HepG2 (cell line): Measurements from ENCODE around the gene TCERG1L.

Source experiments
- CHCHD3 ChIP-seq: sonication (generic); formaldehyde crosslinking; IDR thresholded peaks from 2 replicates; pipeline ENCODE4 v1.8.0; 2022; ENCODE audit warnings: mild to moderate bottlenecking, missing genetic modification reagents, moderate library complexity
- NR2C2 ChIP-seq: sonication (generic); formaldehyde crosslinking; IDR thresholded peaks from 2 replicates; pipeline ENCODE4 v1.4.0; 2020; ENCODE audit warnings: missing genetic modification reagents, mild to moderate bottlenecking, moderate library complexity, borderline replicate concordance
- RFX3 ChIP-seq: IDR thresholded peaks from 2 replicates; pipeline ENCODE4 v1.6.1; 2016; ENCODE audit warnings: missing biosample characterization, missing genetic modification reagents
- ZNF253 ChIP-seq: sonication (generic); formaldehyde crosslinking; IDR thresholded peaks from 2 replicates; pipeline ENCODE4 v1.8.0; 2022; ENCODE audit warnings: mild to moderate bottlenecking, missing genetic modification reagents, borderline replicate concordance
- TF ChIP-seq, protein P1 (sequence below): fragments of 450-650 bp; IDR thresholded peaks from 2 replicates; pipeline ENCODE4 v1.6.1; 2017

DNA sequence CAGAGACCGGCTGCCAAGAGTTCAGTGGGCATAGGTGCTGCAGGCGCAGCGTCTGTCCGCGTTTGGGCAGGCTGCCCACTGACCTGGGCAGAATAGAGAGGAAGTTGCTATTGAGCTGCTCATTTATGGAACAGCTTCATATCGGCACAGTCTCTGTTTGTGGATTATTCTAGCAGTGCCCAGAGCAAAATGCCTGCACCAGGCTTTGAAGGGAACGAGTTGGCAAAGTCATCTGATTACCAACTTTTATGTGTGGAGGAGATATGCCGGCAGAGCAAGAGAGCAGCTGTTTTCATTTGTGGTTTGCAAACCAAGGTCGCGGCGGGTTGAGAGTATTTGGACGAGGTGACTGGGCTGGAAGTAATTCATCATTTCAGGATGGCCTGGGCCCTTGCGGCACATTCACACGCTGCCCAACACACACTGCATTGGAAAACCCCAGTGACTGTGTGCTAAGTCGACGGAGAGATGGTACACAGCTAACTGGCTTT is 228.5 kb downstream of the TCERG1L start:
- TF ChIP-seq CHCHD3 (CRISPR knock-in tag) (no peak), NR2C2 (no peak), ZNF253 (CRISPR knock-in tag) (no peak), RFX3 (CRISPR knock-in tag) (no peak)
- TF ChIP-seq, protein P1, sequence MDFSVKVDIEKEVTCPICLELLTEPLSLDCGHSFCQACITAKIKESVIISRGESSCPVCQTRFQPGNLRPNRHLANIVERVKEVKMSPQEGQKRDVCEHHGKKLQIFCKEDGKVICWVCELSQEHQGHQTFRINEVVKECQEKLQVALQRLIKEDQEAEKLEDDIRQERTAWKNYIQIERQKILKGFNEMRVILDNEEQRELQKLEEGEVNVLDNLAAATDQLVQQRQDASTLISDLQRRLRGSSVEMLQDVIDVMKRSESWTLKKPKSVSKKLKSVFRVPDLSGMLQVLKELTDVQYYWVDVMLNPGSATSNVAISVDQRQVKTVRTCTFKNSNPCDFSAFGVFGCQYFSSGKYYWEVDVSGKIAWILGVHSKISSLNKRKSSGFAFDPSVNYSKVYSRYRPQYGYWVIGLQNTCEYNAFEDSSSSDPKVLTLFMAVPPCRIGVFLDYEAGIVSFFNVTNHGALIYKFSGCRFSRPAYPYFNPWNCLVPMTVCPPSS: no peak
